Activated B cell treated with CpG ODN at 0.5 μM for 24 hours (primary cell): ENCODE measurements around the gene SGF29. TPM values are rescaled to one million over a fixed set of nuclear protein-coding genes. Genes with fewer than 3 reads are reported as not detected.

ENCODE experiments used
- ATAC-seq: fragments of 200-7000 bp; cut with Tn5 transposase; one replicate; pipeline ENCODE4 v1.10.0; 2021; ENCODE audit warnings: low read depth, mild to moderate bottlenecking, moderate library complexity
- CTCF ChIA-PET: fragments of 350-600 bp; sonication (Branson Sonifier 250); formaldehyde crosslinking; loops from one replicate; lab custom pipeline; 2021; ENCODE audit warnings: antibody characterized with exemption; lab: Charles Lee
- POLR2A ChIA-PET: fragments of 350-600 bp; sonication (Branson Sonifier 250); formaldehyde crosslinking; loops from one replicate; lab custom pipeline; 2021; ENCODE audit warnings: antibody characterized with exemption; lab: Charles Lee
- DNase-seq: peaks from one replicate; pipeline ENCODE4 v3.0.0; 2022
- H3K27ac Mint-ChIP-seq: one replicate; pipeline ENCODE4 v1.8.0; 2020; ENCODE audit warnings: mixed read lengths
- H3K27me3 Mint-ChIP-seq: one replicate; pipeline ENCODE4 v1.8.0; 2021; ENCODE audit warnings: mixed read lengths
- H3K36me3 Mint-ChIP-seq: one replicate; pipeline ENCODE4 v1.8.0; 2021; ENCODE audit warnings: low read depth, mixed read lengths
- H3K4me1 Mint-ChIP-seq: one replicate; pipeline ENCODE4 v1.8.0; 2021; ENCODE audit warnings: mixed read lengths
- H3K4me3 Mint-ChIP-seq: one replicate; pipeline ENCODE4 v1.8.0; 2020; ENCODE audit warnings: mild to moderate bottlenecking, mixed read lengths
- H3K9me3 Mint-ChIP-seq: one replicate; pipeline ENCODE4 v1.8.0; 2020; ENCODE audit warnings: mixed read lengths
- CTCF ChIP-seq: fragments of 200-600 bp; IDR thresholded peaks from one replicate; pipeline ENCODE4 v1.8.0; 2022; ENCODE audit warnings: antibody characterized with exemption, mild to moderate bottlenecking
- intact Hi-C: fragments of 100-400 bp; cut with micrococcal nuclease; formaldehyde crosslinking; loops from one replicate; pipeline ENCODE4 v1.15.1; 2024
- total RNA-seq: library from RNA; stranded (reverse); gene quantifications from 2 replicates; pipeline ENCODE4 v1.2.3, GENCODE V29; 2022

The SGF29 gene
- total RNA-seq, 1 donor from 2014 or later: 40.3 TPM

GRCh38 chr16:28586466-28586865, 32.7 kb downstream of the SGF29 start:
- H3K27ac Mint-ChIP-seq: no peak overlapping the region
- no peak for TF ChIP-seq CTCF
- H3K9me3 Mint-ChIP-seq: no peaks in the 10 kb centered on the region
- DNase-seq (no peak), ATAC-seq (no peak)
- intact Hi-C loops: no loop called here
- CTCF ChIA-PET: no interaction called here
- H3K4me3 Mint-ChIP-seq: no peak overlapping the region
- peaks cover 86% of the 10 kb centered on the region for H3K36me3 Mint-ChIP-seq
- POLR2A ChIA-PET: no interaction called here
- peaks cover 2% of the 10 kb centered on the region for H3K4me1 Mint-ChIP-seq
- no peaks in the 10 kb centered on the region for H3K27me3 Mint-ChIP-seq

GRCh38 chr16:28587386-28587785, 33.7 kb downstream of the SGF29 start:
- H3K4me3 Mint-ChIP-seq: no peak overlapping the region
- H3K27ac Mint-ChIP-seq: no peak overlapping the region
- intact Hi-C loops: no loop called here
- no peaks in the 10 kb centered on the region for H3K27me3 Mint-ChIP-seq
- H3K36me3 Mint-ChIP-seq: peaks cover 88% of the 10 kb centered on the region
- no peak for ATAC-seq
- ChIA-PET POLR2A (no interaction called here), CTCF (no interaction called here)
- no peaks in the 10 kb centered on the region for H3K9me3 Mint-ChIP-seq
- DNase-seq: no peak
- TF ChIP-seq CTCF: no peak
- H3K4me1 Mint-ChIP-seq: peaks cover 2% of the 10 kb centered on the region

- Mint-ChIP-seq H3K27me3 (no peaks in the 10 kb centered on the region), H3K9me3 (no peaks in the 10 kb centered on the region), H3K4me3 (no peak overlapping the region), H3K36me3 (peaks cover 76% of the 10 kb centered on the region), H3K4me1 (peaks cover 2% of the 10 kb centered on the region), H3K27ac (no peak overlapping the region)
- ChIA-PET POLR2A (no interaction called here), CTCF (no interaction called here)
- TF ChIP-seq CTCF: no peak
- no peak for ATAC-seq
- no peak for DNase-seq
- intact Hi-C loops: no loop called here
Observed at GRCh38 chr16:28589069-28589468, 35.3 kb downstream of the SGF29 start.

- CTCF ChIA-PET: no interaction called here
- POLR2A ChIA-PET: no interaction called here
- no peaks in the 10 kb centered on the region for H3K27me3 Mint-ChIP-seq
- intact Hi-C loops: no loop called here
- no peak for DNase-seq
- H3K36me3 Mint-ChIP-seq: peaks cover 73% of the 10 kb centered on the region
- no peak overlapping the region for H3K27ac Mint-ChIP-seq
- TF ChIP-seq CTCF: no peak
- H3K4me1 Mint-ChIP-seq: peaks cover 2% of the 10 kb centered on the region
- no peak overlapping the region for H3K4me3 Mint-ChIP-seq
- no peaks in the 10 kb centered on the region for H3K9me3 Mint-ChIP-seq
- ATAC-seq: no peak
Observed at GRCh38 chr16:28589930-28590329, 36.2 kb downstream of the SGF29 start.

- H3K9me3 Mint-ChIP-seq: no peaks in the 10 kb centered on the region
- peaks cover 2% of the 10 kb centered on the region for H3K4me1 Mint-ChIP-seq
- TF ChIP-seq CTCF: no peak
- ATAC-seq (no peak), DNase-seq (no peak)
- H3K36me3 Mint-ChIP-seq: peaks cover 65% of the 10 kb centered on the region
- ChIA-PET CTCF (no interaction called here), POLR2A (no interaction called here)
- no peaks in the 10 kb centered on the region for H3K27me3 Mint-ChIP-seq
- no peak overlapping the region for H3K4me3 Mint-ChIP-seq
- H3K27ac Mint-ChIP-seq: no peak overlapping the region
- intact Hi-C loops: no loop called here
Observed at GRCh38 chr16:28590384-28591340, 36.9 kb downstream of the SGF29 start.
